SK-N-SH (cell line): ENCODE data around the gene HLTF.

ENCODE experiments used
- EZH2phosphoT487 ChIP-seq: fragments of 200-600 bp; sonication (generic); IDR thresholded peaks from 2 replicates; pipeline ENCODE4 v1.6.1; 2017; ENCODE audit warnings: low read depth, mixed run types, mild to moderate bottlenecking, antibody characterized with exemption, moderate library complexity, borderline replicate concordance
- TAF1 ChIP-seq: IDR thresholded peaks from 2 replicates; pipeline ENCODE4 v1.6.1; 2012; ENCODE audit warnings: low read depth, mild to moderate bottlenecking, low read length, moderate library complexity, borderline replicate concordance

DNA sequence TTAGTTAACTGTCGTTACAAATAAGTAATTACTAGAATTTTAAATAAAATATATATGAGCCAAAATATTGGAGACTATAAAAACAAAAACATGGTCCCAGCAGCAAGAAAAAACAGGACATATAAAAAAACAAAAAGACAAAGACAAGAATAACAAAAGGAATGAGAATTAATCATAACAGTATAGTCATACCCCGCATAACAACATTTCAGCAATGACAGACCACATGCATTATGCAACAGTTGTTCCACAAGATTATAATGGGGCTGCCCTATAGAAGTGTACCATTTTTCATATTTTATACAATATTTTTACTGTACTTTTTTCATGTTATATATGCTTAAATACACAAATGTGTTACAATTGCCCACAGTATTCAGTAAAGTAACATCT, 5.6 kb downstream of the HLTF start:
- TF ChIP-seq EZH2phosphoT487 (no peak), TAF1 (no peak)
